UCSD-AML1 (cell line): Measurements from ENCODE around the gene TMCO4.

ENCODE experiments used
- DNase-seq: peaks from one replicate; lab custom pipeline; 2025; ENCODE audit not compliant: unreplicated experiment; lab: John Stamatoyannopoulos, UW

TMCO4 gene

DNA sequence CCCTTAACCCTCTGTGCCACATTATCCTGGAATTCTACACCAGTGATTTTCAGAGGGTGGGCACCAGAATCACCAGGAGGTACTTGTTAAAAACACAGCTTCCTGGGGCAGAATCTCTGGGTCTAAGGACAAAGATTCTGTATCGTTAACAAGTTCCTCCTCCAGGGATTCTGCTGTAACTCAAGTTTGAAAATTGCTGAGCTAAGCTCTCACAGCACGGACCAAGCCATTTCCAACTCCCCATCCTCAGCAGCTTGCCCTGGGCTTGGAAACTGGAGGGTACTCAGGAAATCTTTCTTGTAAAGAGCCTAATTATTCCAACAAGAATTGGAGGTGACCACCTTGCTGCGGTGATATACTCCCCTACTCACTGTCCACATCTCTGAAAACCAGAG is 48.8 kb downstream of the TMCO4 start:
- DNase-seq = no peak

DNA sequence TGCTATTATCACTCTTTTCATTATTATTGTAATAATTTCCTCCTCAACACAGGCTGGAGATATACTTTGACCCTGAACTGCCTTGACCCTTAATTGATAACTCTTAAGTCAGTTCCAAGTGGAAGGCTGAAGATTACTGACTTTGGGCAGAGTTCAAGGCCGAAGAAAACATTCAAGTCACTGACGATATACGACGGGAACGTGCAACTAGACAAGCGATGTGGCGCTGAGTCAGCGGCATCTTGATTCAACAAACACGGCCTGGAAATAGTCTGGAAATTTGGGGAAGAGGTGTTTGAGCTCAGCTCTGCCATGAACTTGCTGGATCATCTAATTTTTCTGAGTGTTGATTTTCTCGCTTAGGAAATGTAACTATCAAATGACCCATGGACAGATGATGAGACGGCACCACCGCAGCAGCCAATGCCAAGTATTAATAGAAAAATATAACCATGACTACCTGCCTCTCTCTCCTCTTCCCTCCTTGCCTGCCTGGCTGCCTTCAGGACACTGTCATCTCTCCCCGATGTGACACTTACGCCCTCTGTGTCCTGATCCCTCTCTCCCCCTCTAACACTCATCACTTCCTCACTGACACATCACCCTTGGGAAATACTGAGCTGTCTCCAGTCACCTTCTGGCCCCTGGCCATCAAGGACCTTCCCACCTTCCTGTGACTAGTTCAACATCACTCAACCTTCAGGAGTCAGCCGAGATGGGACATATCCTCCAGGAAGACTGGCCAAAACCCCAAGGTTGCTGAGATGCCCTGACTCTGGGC is 49.4 kb downstream of the TMCO4 start:
- DNase-seq = no peak

DNA sequence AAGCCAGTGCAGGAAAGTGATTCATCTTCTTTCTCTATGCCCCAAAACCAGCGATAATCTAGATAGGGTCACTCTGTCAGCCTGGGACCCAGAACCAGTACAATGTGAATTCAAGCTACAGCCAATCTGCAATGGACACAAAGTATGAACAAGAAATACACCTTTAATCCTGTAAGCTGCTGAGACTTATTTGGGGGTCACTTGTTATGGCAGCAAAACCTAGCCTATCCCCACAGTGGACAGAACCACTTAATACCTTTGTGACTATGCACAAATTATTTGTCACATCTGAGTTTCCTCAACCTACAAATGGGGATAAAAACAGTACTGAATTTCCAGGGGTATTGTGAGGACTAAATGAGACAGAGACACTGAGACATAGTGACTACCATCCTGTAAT is 50.0 kb downstream of the TMCO4 start:
- DNase-seq = no peak

DNA sequence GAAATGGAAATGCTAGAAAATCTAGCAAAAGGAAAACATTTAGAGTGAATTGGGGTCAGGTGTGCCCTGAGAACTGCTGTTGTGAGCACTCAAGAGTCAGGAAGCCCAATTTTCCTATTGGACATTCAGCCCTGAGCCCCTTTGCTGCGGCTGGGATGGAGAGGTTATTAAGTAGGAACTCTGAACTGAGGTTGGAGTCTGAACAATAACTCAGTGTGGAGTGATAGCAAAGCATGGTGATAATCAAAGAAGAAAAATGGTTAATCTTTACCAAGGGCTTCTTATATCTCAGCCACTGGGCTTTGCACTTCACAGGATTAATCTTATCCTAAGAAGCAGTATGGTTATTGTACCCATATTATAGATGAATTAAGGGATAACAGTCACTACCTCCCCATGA is 52.0 kb downstream of the TMCO4 start:
- no peak for DNase-seq

DNA sequence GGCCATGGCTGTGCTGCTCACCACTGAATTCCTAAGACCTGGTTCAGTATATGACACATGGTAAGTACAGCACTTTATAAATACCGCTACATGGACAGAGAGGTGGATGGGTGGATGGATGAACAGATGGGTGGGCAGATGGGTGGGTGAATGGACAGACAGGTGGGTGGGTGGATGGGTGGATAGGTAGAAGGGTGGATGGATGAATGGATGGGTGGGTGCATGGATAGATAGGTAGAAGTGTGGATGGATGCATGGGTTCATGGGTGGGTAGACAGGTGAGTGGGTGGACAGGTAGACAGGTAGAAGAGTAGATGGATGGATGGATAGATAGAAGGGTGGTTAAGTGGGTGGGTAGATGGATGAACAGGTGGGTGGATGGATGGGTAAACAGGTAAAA is 54.8 kb downstream of the TMCO4 start:
- no peak for DNase-seq

DNA sequence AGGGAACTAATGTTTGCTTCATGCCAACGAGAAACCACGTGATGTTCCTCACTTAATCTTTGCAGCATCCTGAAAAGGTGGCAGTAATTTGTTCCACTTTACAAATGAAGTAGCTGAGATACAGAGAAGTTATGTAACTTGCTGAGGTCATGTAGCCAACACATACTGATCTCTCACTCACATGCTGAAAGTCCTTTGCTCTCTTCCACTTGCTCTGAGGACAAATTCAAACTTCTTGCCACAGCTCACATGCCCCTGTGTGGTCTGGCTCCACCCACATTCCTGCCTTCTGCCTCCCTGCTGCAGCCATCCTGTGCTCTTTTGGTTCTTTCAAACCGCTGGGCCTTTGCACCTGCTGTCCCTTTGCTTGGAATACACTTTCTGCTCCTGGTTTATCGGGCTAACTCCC is 55.4 kb downstream of the TMCO4 start:
- DNase-seq = no peak

DNA sequence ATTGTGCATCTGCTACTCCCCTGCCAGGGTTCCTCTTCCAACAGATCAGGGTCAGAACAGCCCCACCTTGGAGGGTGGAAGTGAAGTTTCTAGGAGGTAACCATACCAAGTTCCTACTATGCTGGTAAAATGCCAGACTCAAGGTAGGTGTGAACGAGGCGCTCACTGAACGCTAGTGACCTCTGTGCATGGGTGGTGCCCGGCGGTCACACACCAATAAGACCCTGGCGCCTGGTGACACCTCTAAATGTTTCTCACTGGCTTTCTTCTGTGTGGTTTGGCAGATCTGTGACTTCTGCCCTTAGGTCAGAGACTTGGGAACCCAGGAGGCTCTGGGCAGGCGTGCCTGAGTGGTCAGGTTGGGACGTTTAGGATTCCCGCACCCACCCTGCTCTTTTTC is 55.9 kb downstream of the TMCO4 start:
- DNase-seq = no peak

DNA sequence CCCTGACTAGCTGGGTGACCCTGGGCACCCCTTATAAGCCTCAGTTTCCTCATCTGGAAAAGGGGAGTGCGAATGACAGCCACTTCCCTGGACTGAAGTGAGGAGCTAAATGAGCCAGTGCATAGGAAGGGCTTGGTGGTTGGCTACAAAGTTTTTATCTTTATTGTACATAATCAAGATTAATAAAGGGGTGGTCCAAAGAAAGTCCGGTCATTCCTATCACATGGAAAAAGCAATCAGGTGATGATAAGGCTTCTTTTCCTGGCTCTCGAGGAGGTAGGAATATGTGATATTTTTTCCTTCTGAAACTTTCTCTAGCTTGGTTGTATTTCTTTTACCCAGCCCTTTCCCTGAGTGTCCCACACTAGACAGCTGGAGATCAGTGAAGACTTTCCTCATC is 56.5 kb downstream of the TMCO4 start:
- DNase-seq = no peak

DNA sequence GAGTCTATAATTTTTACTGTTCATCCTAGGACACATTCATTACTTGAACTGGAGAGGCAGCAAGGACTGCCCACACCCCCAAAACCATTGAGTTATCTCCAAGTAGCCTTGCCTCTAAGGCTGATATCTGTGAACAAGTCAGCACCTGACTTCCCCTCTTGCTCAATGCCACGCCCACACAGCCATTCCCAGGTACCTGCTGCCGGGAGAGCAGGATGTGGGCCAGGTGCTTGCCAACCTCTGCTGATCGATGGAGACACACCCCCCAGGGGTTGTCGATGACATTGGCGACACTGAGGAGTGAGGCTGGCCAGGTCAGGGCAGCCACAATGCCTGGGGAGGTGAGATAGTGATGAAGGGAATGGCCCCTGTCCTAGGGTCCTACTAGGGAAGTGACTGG is 60.1 kb downstream of the TMCO4 start:
- no peak for DNase-seq

DNA sequence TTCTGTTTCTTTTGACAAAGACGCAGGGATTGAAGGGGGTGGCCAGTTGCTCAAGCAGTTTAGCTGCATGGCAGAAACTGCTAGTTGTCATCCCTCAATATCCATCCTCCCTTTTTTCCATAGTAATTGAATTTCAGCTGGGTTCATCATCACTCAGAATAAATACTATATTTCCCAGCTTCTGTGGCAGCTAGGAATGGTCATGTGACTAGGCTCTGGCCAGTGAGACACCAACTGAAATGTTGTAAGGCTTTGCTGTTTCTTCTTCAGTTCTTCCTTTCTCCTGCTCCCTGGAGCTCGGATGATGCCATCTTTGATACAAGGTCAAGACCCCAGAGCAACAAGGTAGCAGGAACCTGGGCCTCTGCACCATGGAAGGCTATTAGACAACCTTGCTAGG is 61.0 kb downstream of the TMCO4 start:
- no peak for DNase-seq

DNA sequence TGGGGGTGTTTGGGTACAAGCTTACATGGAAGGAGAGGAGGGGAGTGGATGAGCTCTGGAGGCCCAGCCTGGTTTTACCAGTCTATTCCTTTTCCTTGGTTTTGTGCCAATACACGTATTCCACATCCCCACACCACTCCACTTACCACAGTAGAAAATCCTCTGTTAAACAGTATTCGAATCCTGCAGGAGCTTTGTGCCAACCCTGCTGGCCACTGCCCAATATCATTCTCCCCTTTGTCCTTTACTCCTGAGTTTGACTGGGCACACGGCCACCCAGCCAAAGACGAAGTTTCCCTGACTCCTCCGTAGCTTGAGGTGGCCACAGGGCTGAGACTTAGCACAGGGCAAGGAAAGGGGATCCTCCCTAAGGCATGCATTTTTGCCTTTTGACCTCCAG is 61.6 kb downstream of the TMCO4 start:
- no peak for DNase-seq

DNA sequence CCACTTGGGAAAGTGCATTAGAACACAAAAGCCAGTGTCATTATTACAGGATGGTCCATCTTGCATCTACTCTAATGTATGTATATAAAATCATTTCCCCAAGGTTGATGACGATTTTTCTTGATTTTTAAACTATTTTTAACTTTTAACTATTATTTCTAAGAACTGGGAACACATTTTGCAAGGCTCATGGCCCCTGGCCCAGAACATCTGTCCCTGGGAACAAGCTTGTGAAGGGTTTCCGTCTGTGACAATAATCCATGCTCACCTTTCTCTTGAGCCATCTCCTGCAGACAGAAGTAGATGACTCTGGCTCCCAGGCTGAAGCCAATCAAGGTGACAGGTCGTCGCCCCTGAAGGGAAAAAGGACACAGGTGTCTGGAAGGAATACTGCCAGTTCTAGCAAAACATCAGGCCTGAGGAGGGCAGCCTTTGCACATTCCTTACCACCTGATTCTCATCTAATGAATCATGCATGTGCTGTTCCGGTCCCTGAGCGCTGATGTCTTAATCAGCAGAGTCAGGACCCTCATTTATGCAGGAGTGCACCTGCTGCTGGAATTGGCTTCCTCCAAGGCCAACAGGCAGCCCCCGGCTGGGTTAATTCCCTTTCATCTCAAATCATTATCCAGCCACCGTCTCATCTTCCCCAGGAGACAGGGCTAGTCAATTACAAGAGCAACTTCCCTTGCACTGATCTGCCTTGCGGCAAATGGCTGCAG is 62.5 kb downstream of the TMCO4 start:
- no peak for DNase-seq

DNA sequence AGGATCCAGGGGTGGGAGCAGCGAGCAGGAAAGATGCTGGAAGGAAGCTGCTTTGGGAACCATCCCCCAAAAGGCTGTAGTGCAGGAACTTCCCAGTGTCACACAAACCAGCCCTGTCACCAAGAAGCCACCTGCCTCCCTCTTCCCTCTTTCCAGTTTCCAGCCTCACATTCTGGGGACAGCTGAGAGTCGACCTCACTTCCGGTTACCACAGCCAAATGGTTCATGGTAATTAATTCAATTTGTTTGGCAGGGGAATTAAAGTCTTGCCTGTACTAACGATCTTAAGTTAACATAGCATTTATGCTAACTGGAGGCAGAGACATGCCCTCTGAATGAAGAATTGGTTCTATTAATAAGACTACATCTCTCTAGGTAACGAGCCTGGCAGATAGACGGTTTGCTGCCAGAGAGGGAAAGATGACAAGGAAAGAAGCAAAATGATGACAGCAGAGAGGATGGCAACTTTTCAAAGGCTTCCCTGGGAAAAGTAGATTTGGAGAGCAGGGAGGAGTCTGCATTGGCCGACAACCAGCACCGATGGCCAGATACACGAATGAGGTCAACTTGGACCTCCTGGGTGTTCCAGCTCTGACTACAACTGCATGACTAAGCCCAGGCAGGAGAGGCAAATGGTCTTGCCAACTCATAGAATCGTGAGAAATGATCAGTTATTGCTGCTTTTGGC is 64.1 kb downstream of the TMCO4 start:
- no peak for DNase-seq

DNA sequence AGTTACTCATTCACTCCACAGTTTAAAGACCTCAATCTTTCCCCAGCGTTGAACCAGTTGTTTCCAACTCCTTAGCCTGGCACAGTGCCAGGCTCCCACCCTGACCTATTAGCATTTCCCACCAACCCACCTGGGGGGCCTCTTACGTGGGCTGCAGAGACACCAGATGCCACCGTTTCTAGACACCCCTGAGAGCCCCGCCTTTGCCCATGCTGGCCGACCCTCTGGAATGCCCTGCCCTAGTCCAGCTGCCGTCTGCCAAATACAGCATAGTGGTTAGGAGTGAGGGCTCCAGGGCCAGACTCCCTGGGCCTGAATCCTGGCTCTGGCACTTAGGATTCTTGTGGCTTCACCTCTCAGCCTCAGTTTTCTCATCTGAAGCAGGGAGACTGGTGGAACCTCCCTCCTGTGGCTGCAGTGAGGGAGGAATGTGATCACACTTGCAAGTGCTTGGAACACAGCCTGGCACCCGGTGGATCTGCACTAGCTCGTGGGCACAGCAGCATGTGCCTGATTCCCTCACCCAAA is 65.2 kb downstream of the TMCO4 start:
- DNase-seq = no peak

DNA sequence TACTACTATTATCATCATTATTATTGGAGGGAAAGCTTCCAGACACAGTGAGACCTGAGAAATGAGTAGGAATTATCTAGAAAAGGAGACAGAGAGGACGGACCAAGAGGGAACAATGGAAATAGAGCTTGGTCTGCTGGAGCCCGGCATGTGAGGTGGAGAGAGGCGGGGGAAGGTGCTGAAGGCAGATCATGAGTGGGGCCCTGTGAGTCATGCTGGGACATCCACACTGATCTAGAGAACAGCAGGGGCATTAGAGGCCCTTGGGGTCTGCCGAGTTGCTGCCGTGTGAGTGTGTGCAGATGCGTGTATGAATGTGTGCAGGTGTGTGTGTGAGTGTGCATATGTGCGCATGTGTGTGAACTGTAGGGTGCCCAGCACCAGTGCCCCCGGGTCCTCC is 65.7 kb downstream of the TMCO4 start:
- no peak for DNase-seq

DNA sequence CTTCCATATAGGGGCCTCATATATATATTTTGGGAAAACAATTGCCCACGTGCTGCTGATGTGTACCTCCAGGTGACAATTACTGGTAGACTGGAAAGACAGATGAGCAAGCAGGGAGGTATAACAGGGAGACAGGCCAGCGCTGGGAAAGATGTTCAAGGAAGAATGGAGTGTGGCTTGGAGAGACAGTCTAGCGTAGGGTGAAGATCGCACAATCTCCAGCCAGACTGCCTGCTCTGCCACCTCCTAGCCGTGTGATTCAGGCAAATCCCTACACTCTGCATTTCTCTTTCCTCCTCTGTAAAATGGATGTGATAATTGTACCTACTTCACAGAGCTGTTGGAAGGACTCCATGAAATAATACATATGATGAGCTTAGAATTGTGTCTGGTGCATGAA is 66.1 kb downstream of the TMCO4 start:
- DNase-seq = no peak

DNA sequence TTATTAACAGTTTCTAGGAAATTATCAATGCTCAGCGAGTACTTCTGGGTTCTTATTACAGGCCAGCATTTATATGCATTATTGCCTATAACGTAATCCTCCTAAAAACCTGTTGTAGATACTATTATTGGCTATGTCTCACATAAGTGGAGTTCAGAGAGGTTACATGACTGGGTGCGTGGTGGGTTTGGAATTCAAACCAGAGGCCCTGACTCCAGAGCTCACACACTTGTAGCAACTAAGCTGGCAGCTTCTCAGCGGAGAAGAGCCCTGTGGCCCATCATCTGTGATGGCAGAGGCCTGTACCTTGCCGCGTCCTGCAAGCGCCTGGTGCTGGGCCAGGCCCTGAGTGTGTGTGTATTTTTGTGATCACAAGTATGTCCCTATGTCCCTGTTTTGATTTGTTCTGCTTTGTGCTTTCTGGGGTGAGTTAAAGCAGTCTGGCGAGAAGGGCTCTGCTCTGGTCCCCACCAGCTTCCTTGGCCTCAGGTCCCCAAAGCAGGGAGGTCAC is 68.3 kb downstream of the TMCO4 start:
- no peak for DNase-seq

DNA sequence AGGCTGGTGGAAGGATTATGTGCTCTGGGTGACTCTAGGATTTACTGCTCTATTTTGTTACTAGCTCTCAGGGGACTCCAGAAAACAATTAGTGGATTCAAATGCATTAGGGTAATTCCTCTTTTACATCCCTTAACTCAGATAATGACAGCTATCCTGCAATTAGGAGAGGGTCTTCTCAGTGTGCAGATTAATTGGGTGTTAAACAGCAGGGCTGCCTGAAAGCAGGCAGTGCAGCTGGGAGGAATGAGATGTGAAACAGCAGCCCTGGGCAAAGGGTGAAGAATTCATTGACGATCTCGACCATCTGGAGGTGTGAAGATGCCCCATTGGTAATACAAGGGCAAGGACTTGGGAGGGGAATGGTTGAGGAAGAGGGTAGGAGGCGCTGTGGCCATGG is 68.9 kb downstream of the TMCO4 start:
- no peak for DNase-seq

DNA sequence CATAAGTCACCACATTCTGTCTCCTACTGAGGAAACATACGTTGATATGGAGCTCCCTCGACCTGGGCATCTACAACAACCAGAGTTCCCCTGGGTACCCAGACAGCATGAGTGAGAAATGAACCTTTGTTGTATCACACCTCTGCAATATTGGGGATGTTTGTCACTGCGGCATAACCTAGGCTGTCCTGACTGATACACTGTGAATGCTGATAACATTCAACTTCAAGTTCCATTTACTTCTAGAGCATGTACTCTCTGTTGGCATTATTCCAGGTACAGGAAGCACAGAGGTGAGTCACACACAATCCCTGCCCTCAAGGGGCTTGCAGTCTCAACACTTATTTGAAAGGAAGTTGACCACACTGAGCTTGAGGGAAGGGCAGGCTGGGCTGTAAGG is 69.5 kb downstream of the TMCO4 start:
- no peak for DNase-seq

DNA sequence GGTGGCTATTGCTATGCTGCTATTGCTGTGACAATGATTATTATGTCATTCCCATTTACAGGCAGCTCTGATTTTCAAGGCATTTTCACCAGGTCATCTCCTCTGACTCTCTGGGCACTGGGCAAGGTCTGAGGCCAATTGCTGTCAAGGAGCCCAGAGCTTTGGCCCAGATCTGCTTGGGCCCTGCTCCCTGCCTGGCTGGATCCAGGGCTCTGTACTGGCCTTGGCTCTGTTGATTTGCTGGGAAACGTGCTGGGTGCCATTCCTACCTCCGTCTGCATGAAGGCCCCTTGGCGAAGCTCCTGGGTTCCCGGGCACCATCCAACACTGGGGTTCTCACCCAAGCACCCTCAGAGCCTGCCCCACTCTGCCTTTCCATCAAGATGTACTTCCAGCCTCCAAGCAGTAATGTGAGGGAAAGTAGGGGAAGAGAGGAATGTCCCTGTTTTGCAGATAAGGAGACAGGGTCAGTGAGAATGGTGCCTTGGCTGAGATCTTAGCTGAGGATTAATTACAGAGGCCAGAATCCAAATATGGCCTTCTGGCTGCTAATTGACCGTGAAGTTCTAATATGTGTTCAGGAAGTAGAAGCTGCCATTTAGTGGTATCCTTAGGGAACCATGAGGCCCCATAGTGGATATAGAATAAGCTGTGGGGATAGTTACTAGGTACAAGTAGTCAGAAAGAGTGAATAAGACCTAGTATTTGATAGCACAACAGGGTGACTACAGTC is 71.1 kb downstream of the TMCO4 start:
- DNase-seq = no peak

DNA sequence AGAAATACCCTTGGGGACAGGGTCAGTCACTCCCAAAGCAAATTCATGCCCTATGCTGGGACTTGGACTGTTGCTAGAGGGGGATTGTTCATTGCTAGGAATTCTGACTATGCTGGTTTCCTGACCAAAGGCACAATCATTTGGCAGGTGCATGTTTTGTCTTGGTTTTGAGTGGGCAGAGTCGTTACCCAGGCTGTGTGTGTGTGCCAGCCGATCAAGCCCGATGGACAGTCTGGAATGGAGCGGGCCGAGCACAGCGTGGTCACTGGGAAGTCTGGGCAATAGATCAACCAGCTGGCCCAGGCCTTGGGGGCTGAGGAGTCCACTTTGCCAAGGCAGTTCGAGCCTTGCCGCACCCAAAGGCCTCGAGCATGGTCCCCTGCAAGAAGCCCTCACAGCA is 74.1 kb downstream of the TMCO4 start:
- DNase-seq = no peak
